ENCODE data around the gene CSNK2B.

DNA sequence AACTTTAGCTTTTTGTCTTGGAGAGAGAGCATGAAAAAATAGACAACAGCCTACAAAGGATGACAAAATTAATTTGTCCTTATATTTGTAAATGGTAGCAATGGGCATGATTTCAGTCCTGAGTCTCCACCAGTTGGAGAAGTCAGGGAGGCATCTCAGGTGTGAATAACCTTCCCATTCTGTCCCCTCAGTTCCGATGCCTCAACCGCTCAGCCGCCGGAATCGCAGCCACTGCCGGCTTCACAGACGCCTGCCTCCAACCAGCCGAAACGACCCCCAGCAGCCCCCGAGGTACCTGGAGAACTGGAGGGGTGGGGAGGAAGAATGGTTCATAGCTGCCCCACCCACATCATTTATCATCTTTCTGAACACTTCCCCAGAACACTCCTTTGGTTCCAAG is 41.8 kb upstream of the CSNK2B start:
- TF ChIP-seq CTCF (conservative IDR thresholded peaks at IDR 0.05 in 1 of 2, IDR thresholded peaks at IDR 0.05 in 1 of 2; ENCODE audit: extremely low read depth in 1 of 2, insufficient read depth in 1 of 2, low read depth in 1 of 2, low read length in 2 of 2) (no peak), EZH2 (IDR thresholded peaks at IDR 0.05; ENCODE audit: borderline replicate concordance, low read length) (no peak)
